A549 (cell line): Measurements from ENCODE around the gene DCLK3.

Source experiments
- BHLHE40 ChIP-seq: IDR thresholded peaks from 2 replicates; pipeline ENCODE4 v1.6.1; 2012; ENCODE audit warnings: low read depth, low read length, inconsistent platforms
- CHD2 ChIP-seq: fragments of 150-350 bp; IDR thresholded peaks from 2 replicates; pipeline ENCODE4 v1.6.1; 2014; ENCODE audit warnings: low read length; ENCODE audit not compliant: partially characterized antibody
- CHD4 ChIP-seq: fragments of 200-600 bp; sonication (generic); IDR thresholded peaks from 2 replicates; pipeline ENCODE4 v1.6.1; 2016; ENCODE audit warnings: antibody characterized with exemption, mild to moderate bottlenecking, borderline replicate concordance
- CTCF ChIP-seq: fragments of >200 bp; sonication (Bioruptor Twin); formaldehyde crosslinking; IDR thresholded peaks from 3 replicates; pipeline ENCODE4 v1.5.1; 2016
- EHMT2 ChIP-seq: fragments of 200-600 bp; sonication (generic); IDR thresholded peaks from 2 replicates; pipeline ENCODE4 v1.6.1; 2016; ENCODE audit warnings: antibody characterized with exemption, low read depth, mild to moderate bottlenecking, moderate library complexity
- EP300 ChIP-seq, 2 experiments: fragments of >200 bp; sonication (Bioruptor Twin); formaldehyde crosslinking; IDR thresholded peaks; 2 replicates in 1 of 2; 3 replicates in 1 of 2; pipeline ENCODE4 v1.6.1; 2016 to 2017
- HMGXB4 ChIP-seq: fragments of 250-450 bp; sonication (Bioruptor Pico); IDR thresholded peaks from 2 replicates; pipeline ENCODE4 v1.5.0; 2021; ENCODE audit warnings: mild to moderate bottlenecking, moderate library complexity, borderline replicate concordance
- HOXA7 ChIP-seq: fragments of 250-450 bp; sonication (Bioruptor Pico); IDR thresholded peaks from 2 replicates; pipeline ENCODE4 v1.5.0; 2020; ENCODE audit warnings: mild to moderate bottlenecking, moderate library complexity
- POLR2A ChIP-seq: IDR thresholded peaks from 2 replicates; pipeline ENCODE4 v1.6.1; 2012; ENCODE audit warnings: mild to moderate bottlenecking, low read length
- RAD21 ChIP-seq, 2 experiments: fragments of >200 bp in 1 of 2; sonication (Bioruptor Twin) in 1 of 2; formaldehyde crosslinking in 1 of 2; IDR thresholded peaks in 1 of 2; conservative IDR thresholded peaks in 1 of 2; 2 replicates in 1 of 2; 3 replicates in 1 of 2; pipeline ENCODE4 v1.6.1; 2012 to 2018; ENCODE audit warnings: inconsistent platforms in 1 of 2
- RFX5 ChIP-seq: fragments of 450-650 bp; IDR thresholded peaks from 2 replicates; pipeline ENCODE4 v1.7.1; 2014; ENCODE audit warnings: antibody characterized with exemption, mild to moderate bottlenecking, moderate library complexity
- RNF2 ChIP-seq: fragments of 200-600 bp; sonication (generic); IDR thresholded peaks from 2 replicates; pipeline ENCODE4 v1.6.1; 2016; ENCODE audit warnings: low read depth, mild to moderate bottlenecking, antibody characterized with exemption, moderate library complexity, borderline replicate concordance

- TF ChIP-seq CTCF, result no peak
- no peak for TF ChIP-seq POLR2A
- no peak for TF ChIP-seq EHMT2
- no peak for TF ChIP-seq HOXA7 (CRISPR knock-in tag)
- no peak for TF ChIP-seq CHD2
- no peak for TF ChIP-seq BHLHE40
- TF ChIP-seq RAD21 (conservative IDR thresholded peaks at IDR 0.05 in 1 of 2, IDR thresholded peaks at IDR 0.05 in 1 of 2), result no peak
- TF ChIP-seq HMGXB4 (CRISPR knock-in tag), result no peak
- no peak for TF ChIP-seq RNF2
- TF ChIP-seq RFX5, result no peak
- no peak for TF ChIP-seq CHD4
- TF ChIP-seq EP300 (IDR thresholded peaks at IDR 0.05), result no peak
These were observed 47.4 kb upstream of the DCLK3 start for GRCh38 chr3:36811768-36812167.
